Peyer's patch (tissue), 4 donors: ENCODE data around the gene ADPRM.

Experiments
- CTCF ChIP-seq, 6 experiments: fragments of 450-650 bp in 4 of 6; fragments of 200-600 bp in 2 of 6; sonication (generic) in 1 of 6; IDR thresholded peaks; one replicate each; pipeline ENCODE4 v1.5.1; 2017 to 2019; ENCODE audit warnings: antibody characterized with exemption in 6 of 6, mild to moderate bottlenecking in 3 of 6, moderate library complexity in 1 of 6
- POLR2A ChIP-seq, 2 donors: fragments of 450-650 bp; IDR thresholded peaks; one replicate each; pipeline ENCODE4 v1.5.1; 2017; ENCODE audit warnings: antibody characterized with exemption in 2 of 2, mild to moderate bottlenecking in 2 of 2, moderate library complexity in 2 of 2

GRCh38 chr17:10756185-10756584, 58.8 kb downstream of the ADPRM start:
- TF ChIP-seq POLR2A (IDR thresholded peaks at IDR 0.05) (no peak), CTCF (IDR thresholded peaks at IDR 0.05) (no peak)
